Measurements from ENCODE around the gene FOXC2.

FOXC2 gene

DNA sequence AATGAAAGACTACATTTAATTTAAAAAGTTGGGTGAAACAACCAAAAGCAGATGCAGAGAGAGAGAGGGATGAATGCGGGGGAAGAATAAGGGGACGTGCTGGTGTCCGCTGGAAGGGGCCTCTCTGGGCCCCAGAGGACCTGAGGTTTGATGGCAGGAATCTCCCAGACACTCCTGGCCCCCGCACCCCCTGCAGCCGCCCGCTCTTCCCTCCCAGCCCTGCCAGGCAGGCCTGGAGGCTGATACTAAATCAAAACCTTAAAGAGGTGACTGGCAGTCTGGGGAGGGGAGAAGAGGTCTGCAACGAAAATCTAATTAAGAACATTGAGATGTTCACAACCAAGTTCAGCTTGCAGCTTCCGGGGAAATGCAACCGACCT lies 14.2 kb downstream of the FOXC2 start:
- H3K27ac ChIP-seq (ENCODE audit: poor library complexity, severe bottlenecking): no peak overlapping the region
- ATAC-seq (ENCODE audit: low read depth) (no peak), DNase-seq (ENCODE audit: low spot score) (no peak)
- no peaks in the 10 kb centered on the region for H3K27me3 ChIP-seq (ENCODE audit: insufficient read depth, poor library complexity, severe bottlenecking)
- H3K4me1 ChIP-seq (ENCODE audit: insufficient read depth, poor library complexity, severe bottlenecking): peaks cover 16% of the 10 kb centered on the region
- TF ChIP-seq, protein P1, sequence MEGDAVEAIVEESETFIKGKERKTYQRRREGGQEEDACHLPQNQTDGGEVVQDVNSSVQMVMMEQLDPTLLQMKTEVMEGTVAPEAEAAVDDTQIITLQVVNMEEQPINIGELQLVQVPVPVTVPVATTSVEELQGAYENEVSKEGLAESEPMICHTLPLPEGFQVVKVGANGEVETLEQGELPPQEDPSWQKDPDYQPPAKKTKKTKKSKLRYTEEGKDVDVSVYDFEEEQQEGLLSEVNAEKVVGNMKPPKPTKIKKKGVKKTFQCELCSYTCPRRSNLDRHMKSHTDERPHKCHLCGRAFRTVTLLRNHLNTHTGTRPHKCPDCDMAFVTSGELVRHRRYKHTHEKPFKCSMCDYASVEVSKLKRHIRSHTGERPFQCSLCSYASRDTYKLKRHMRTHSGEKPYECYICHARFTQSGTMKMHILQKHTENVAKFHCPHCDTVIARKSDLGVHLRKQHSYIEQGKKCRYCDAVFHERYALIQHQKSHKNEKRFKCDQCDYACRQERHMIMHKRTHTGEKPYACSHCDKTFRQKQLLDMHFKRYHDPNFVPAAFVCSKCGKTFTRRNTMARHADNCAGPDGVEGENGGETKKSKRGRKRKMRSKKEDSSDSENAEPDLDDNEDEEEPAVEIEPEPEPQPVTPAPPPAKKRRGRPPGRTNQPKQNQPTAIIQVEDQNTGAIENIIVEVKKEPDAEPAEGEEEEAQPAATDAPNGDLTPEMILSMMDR (IDR thresholded peaks at IDR 0.05; ENCODE audit: poor library complexity, severe bottlenecking): no peak
- no peaks in the 10 kb centered on the region for H3K36me3 ChIP-seq (ENCODE audit: low read depth)
- H3K4me3 ChIP-seq (ENCODE audit: severe bottlenecking): no peak overlapping the region
- no peaks in the 10 kb centered on the region for H3K9me3 ChIP-seq (ENCODE audit: severe bottlenecking)

DNA sequence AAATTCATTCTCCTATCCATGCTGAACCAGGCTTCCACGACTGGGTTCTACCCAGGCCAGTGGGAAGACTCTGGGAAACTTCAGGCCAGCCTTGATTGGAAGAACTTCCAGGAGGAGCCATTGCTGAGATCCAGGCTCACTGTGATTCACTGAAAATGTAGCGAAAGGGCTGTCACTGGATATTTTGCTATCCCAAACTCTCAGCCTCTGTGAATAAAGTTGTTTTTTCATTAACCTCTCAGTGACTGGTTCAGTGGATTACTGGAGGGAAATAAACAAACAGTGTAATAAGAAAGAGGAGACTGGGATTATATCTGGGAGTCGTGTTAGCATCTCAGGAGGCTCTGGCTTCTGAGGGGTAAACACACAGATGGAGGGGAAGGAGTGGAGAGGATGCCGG lies 14.8 kb downstream of the FOXC2 start:
- H3K27me3 ChIP-seq (ENCODE audit: insufficient read depth, poor library complexity, severe bottlenecking): no peaks in the 10 kb centered on the region
- H3K4me1 ChIP-seq (ENCODE audit: insufficient read depth, poor library complexity, severe bottlenecking): peaks cover 20% of the 10 kb centered on the region
- H3K36me3 ChIP-seq (ENCODE audit: low read depth): no peaks in the 10 kb centered on the region
- DNase-seq (ENCODE audit: low spot score) (no peak), ATAC-seq (ENCODE audit: low read depth) (no peak)
- no peak overlapping the region for H3K27ac ChIP-seq (ENCODE audit: poor library complexity, severe bottlenecking)
- no peaks in the 10 kb centered on the region for H3K9me3 ChIP-seq (ENCODE audit: severe bottlenecking)
- H3K4me3 ChIP-seq (ENCODE audit: severe bottlenecking): no peak overlapping the region
- TF ChIP-seq, protein P1 (IDR thresholded peaks at IDR 0.05; ENCODE audit: poor library complexity, severe bottlenecking): no peak

DNA sequence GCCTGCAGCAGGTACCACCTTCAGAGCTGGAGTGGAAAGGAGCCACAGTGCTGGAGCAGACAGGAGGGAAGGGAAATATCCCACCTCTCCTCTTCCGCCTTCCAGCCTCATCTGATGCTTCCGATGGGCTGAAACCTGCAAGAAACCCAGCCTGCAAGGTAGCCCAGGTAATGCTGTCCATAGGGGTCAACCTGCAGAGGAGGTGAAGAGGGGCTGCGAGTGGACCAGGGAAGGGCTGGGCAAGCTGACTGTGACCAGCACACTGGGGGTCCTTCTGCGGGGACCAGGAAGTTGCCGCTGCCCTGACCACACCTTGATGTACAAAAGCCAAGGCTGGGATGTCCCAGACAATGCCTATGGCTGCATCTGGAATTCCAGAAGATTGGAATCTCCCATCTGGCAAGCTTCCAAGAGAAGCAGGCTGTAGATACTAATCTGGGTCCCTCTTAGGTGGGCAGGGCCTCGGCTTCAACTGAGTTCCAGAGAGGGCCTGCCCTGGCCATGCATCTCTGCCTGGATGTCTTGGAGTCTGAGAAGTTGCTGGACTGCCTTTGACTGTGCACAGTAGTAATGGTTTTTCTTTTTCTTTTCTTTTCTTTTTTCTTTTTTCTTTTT lies 17.5 kb downstream of the FOXC2 start:
- Histone ChIP-seq H3K9me3 (ENCODE audit: severe bottlenecking) (no peaks in the 10 kb centered on the region), H3K27ac (ENCODE audit: poor library complexity, severe bottlenecking) (no peak overlapping the region), H3K4me1 (ENCODE audit: insufficient read depth, poor library complexity, severe bottlenecking) (peaks cover 9% of the 10 kb centered on the region), H3K4me3 (ENCODE audit: severe bottlenecking) (no peak overlapping the region), H3K27me3 (ENCODE audit: insufficient read depth, poor library complexity, severe bottlenecking) (no peaks in the 10 kb centered on the region), H3K36me3 (ENCODE audit: low read depth) (no peaks in the 10 kb centered on the region)
- ATAC-seq (ENCODE audit: low read depth) (peak; percentile 18; the same call in 1 of the 3 replicates), DNase-seq (ENCODE audit: low spot score) (no peak)
- TF ChIP-seq, protein P1 (IDR thresholded peaks at IDR 0.05; ENCODE audit: poor library complexity, severe bottlenecking): no peak

DNA sequence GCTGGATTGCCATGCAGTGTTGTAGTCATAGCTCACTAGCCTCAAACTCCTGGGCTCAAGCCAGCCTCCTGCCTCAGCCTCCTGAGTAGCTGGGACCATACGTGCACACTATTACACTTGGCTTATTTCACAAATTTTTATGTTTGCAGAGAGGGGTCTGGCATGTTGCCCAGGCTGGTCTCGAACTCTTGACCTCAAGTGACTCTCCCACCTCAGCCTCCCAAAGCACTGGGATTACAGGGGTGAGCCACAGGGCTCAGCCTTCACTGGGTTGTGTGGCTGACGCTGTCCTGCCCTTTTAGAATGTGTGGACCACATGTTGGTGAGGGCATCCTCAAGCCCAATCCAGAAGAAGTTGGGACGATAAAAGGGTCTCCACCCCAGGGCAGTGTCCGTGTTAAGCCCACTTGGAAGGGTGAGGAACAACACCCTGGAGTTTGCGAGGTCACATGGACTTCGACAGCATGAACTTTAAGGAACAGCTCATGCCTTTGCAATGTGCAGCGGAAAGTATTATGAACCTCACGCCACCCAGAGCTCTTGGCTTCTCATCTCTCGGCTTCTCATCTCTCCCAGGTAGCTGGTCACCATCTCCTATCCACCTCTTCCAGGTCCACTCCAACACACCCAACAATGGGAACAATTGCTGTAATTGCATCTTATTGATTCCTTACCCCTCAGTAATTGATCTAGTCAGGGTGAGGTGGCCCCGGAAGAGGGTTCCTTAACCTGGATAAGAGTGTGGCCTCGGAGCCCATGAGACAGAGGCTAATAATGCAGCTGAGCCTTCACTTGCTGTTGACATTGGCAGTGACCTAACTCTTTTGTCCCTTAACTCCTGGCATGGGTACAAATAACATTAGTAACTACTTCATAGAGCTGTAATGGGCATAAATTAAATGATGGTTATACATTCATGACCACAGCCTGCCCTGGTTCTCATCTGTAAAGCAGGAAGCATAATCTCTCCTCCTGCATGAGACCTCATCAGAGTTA lies 18.4 kb downstream of the FOXC2 start:
- peaks cover 14% of the 10 kb centered on the region for H3K4me1 ChIP-seq (ENCODE audit: insufficient read depth, poor library complexity, severe bottlenecking)
- no peaks in the 10 kb centered on the region for H3K9me3 ChIP-seq (ENCODE audit: severe bottlenecking)
- H3K4me3 ChIP-seq (ENCODE audit: severe bottlenecking): no peak overlapping the region
- H3K36me3 ChIP-seq (ENCODE audit: low read depth): no peaks in the 10 kb centered on the region
- DNase-seq (ENCODE audit: low spot score): no peak
- TF ChIP-seq, protein P1 (IDR thresholded peaks at IDR 0.05; ENCODE audit: poor library complexity, severe bottlenecking): no peak
- no peaks in the 10 kb centered on the region for H3K27me3 ChIP-seq (ENCODE audit: insufficient read depth, poor library complexity, severe bottlenecking)
- H3K27ac ChIP-seq (ENCODE audit: poor library complexity, severe bottlenecking): no peak overlapping the region
- ATAC-seq (ENCODE audit: low read depth): no peak

Data from RWPE2 (cell line).